H9 (cell line): ENCODE data around the gene NRXN2. TPM values are rescaled to one million over a fixed set of nuclear protein-coding genes. Genes with fewer than 3 reads are reported as not detected.

Experiments
- DNase-seq: peaks from one replicate; pipeline ENCODE4 v3.0.0-alpha.2; 2017
- H2AFZ ChIP-seq: one replicate; pipeline ENCODE4 v1.6.1; 2013; ENCODE audit warnings: mild to moderate bottlenecking, low read length, control low read depth, moderate library complexity
- H2AK5ac ChIP-seq: 2 replicates; pipeline ENCODE4 v1.6.1; 2013; ENCODE audit warnings: low read length, control low read depth, mixed read lengths; ENCODE audit not compliant: insufficient read length
- H2BK120ac ChIP-seq: one replicate; pipeline ENCODE4 v1.6.1; 2013; ENCODE audit warnings: low read depth, mild to moderate bottlenecking, low read length, control low read depth, inconsistent platforms; ENCODE audit not compliant: poor library complexity, severe bottlenecking
- H2BK12ac ChIP-seq: 2 replicates; pipeline ENCODE4 v1.6.1; 2013; ENCODE audit warnings: low read length, control low read depth, mixed read lengths, low read depth; ENCODE audit not compliant: insufficient read length
- H2BK15ac ChIP-seq: 2 replicates; pipeline ENCODE4 v1.6.1; 2013; ENCODE audit warnings: low read depth, low read length, control low read depth
- H2BK20ac ChIP-seq: one replicate; pipeline ENCODE4 v1.6.1; 2013; ENCODE audit warnings: low read depth, mild to moderate bottlenecking, low read length, control low read depth, inconsistent platforms; ENCODE audit not compliant: poor library complexity, severe bottlenecking
- H2BK5ac ChIP-seq: 2 replicates; pipeline ENCODE4 v1.6.1; 2013; ENCODE audit warnings: low read length, control low read depth, mixed read lengths; ENCODE audit not compliant: insufficient read length
- H3K14ac ChIP-seq: 2 replicates; pipeline ENCODE4 v1.6.1; 2013; ENCODE audit warnings: low read length, control low read depth; ENCODE audit not compliant: insufficient read depth
- H3K18ac ChIP-seq: 2 replicates; pipeline ENCODE4 v1.6.1; 2013; ENCODE audit warnings: low read depth, mild to moderate bottlenecking, mixed read lengths, low read length, control low read depth; ENCODE audit not compliant: insufficient read length
- H3K23ac ChIP-seq: 2 replicates; pipeline ENCODE4 v1.6.1; 2013; ENCODE audit warnings: low read length, control low read depth, mixed read lengths, low read depth; ENCODE audit not compliant: insufficient read length
- H3K23me2 ChIP-seq: 2 replicates; pipeline ENCODE4 v1.6.1; 2013; ENCODE audit warnings: low read depth, mild to moderate bottlenecking, mixed read lengths, low read length, control low read depth; ENCODE audit not compliant: insufficient read length, poor library complexity, severe bottlenecking
- H3K27ac ChIP-seq: 2 replicates; pipeline ENCODE4 v1.5.1; 2013; ENCODE audit warnings: low read length, control low read depth, mixed read lengths, low read depth; ENCODE audit not compliant: insufficient read length
- H3K27me3 ChIP-seq: 2 replicates; pipeline ENCODE4 v1.6.1; 2013; ENCODE audit warnings: low read length, control low read depth, inconsistent platforms; ENCODE audit not compliant: insufficient read depth
- H3K4ac ChIP-seq: 2 replicates; pipeline ENCODE4 v1.6.1; 2013; ENCODE audit warnings: low read depth, mild to moderate bottlenecking, control low read depth, inconsistent platforms, low read length, moderate library complexity
- H3K4me1 ChIP-seq: 2 replicates; pipeline ENCODE4 v1.6.1; 2013; ENCODE audit warnings: low read length, control low read depth, inconsistent platforms; ENCODE audit not compliant: insufficient read depth
- H3K4me2 ChIP-seq: 2 replicates; pipeline ENCODE4 v1.6.1; 2013; ENCODE audit warnings: low read length, control low read depth, mixed read lengths; ENCODE audit not compliant: insufficient read length, insufficient read depth
- H3K56ac ChIP-seq: 2 replicates; pipeline ENCODE4 v1.6.1; 2013; ENCODE audit warnings: low read depth, mild to moderate bottlenecking, mixed read lengths, low read length, control low read depth; ENCODE audit not compliant: insufficient read length
- H3K79me1 ChIP-seq: 2 replicates; pipeline ENCODE4 v1.6.1; 2013; ENCODE audit warnings: low read depth, mild to moderate bottlenecking, moderate library complexity, low read length, control low read depth, inconsistent platforms; ENCODE audit not compliant: insufficient read depth, poor library complexity, severe bottlenecking
- H3K79me2 ChIP-seq: 2 replicates; pipeline ENCODE4 v1.6.1; 2013; ENCODE audit warnings: low read length, control low read depth, inconsistent platforms; ENCODE audit not compliant: insufficient read depth
- H3K9ac ChIP-seq: 2 replicates; pipeline ENCODE4 v1.6.1; 2013; ENCODE audit warnings: low read length, control low read depth, mixed read lengths; ENCODE audit not compliant: insufficient read length; ENCODE audit errors: extremely low read depth
- H3K9me3 ChIP-seq: one replicate; pipeline ENCODE4 v1.6.1; 2013; ENCODE audit warnings: low read depth, low read length, inconsistent platforms; ENCODE audit not compliant: control insufficient read depth
- H3T11ph ChIP-seq: one replicate; pipeline ENCODE4 v1.6.1; 2013; ENCODE audit warnings: mild to moderate bottlenecking, low read length, control low read depth, inconsistent platforms
- H4K20me1 ChIP-seq: one replicate; pipeline ENCODE4 v1.6.1; 2013; ENCODE audit not compliant: control insufficient read depth, insufficient read length, insufficient read depth
- H4K5ac ChIP-seq: 2 replicates; pipeline ENCODE4 v1.6.1; 2013; ENCODE audit warnings: low read depth, mild to moderate bottlenecking, mixed read lengths, low read length, control low read depth; ENCODE audit not compliant: insufficient read length
- H4K8ac ChIP-seq: replicated peaks from 2 replicates; pipeline ENCODE4 v1.6.1; 2013; ENCODE audit warnings: low read length, control low read depth, mixed read lengths, low read depth; ENCODE audit not compliant: insufficient read length
- H4K91ac ChIP-seq: 2 replicates; pipeline ENCODE4 v1.6.1; 2013; ENCODE audit warnings: low read depth, mild to moderate bottlenecking, moderate library complexity, mixed read lengths, low read length, control low read depth; ENCODE audit not compliant: insufficient read length
- H3K27ac Mint-ChIP-seq, 3 experiments: 2 replicates in 2 of 3; 3 replicates in 1 of 3; pipeline ENCODE4 v1.8.0; 2020 to 2021; ENCODE audit warnings: mixed read lengths in 3 of 3, mild to moderate bottlenecking in 1 of 3, moderate library complexity in 1 of 3
- H3K27me3 Mint-ChIP-seq: 2 replicates; pipeline ENCODE4 v1.8.0; 2021; ENCODE audit warnings: low read depth, mild to moderate bottlenecking, moderate library complexity, mixed read lengths
- H3K36me3 Mint-ChIP-seq, 3 experiments: 2 replicates in 2 of 3; 3 replicates in 1 of 3; pipeline ENCODE4 v1.8.0; 2020 to 2021; ENCODE audit warnings: low read depth in 3 of 3, mixed read lengths in 3 of 3; ENCODE audit not compliant: insufficient read depth in 1 of 3
- H3K4me1 Mint-ChIP-seq, 2 experiments: 2 replicates each; pipeline ENCODE4 v1.8.0; 2020; ENCODE audit warnings: mixed read lengths in 2 of 2
- H3K4me3 Mint-ChIP-seq, 2 experiments: 2 replicates in 1 of 2; 3 replicates in 1 of 2; pipeline ENCODE4 v1.8.0; 2020 to 2021; ENCODE audit warnings: mild to moderate bottlenecking in 2 of 2, mixed read lengths in 2 of 2, moderate library complexity in 1 of 2
- H3K9me3 Mint-ChIP-seq, 2 experiments: 2 replicates in 1 of 2; 3 replicates in 1 of 2; pipeline ENCODE4 v1.8.0; 2020; ENCODE audit warnings: mild to moderate bottlenecking in 2 of 2, mixed read lengths in 2 of 2, moderate library complexity in 1 of 2
- WGBS: extraction: QIAGEN DNeasy Blood & Tissue Kit; methylation state at CpG from one replicate; pipeline ENCODE4 v1.1.7; 2013; ENCODE audit warnings: missing lambda C conversion rate, low lambda C conversion rate, mixed read lengths; ENCODE audit not compliant: insufficient read length; ENCODE audit errors: extremely low coverage; 5-methylcytosine and 5-hydroxymethylcytosine counted together
- total RNA-seq: library from RNA; stranded (reverse); gene quantifications from 2 replicates; pipeline ENCODE4 v1.2.1, GENCODE V29; 2021
- TF ChIP-seq, protein P1 (sequence below): fragments of 200-600 bp; sonication (generic); conservative IDR thresholded peaks from 3 replicates; pipeline ENCODE4 v1.8.0; 2021; ENCODE audit warnings: antibody characterized with exemption, mild to moderate bottlenecking

Gene NRXN2
- total RNA-seq, 1 experiment from 2014 or later, result 3.9 TPM

DNA sequence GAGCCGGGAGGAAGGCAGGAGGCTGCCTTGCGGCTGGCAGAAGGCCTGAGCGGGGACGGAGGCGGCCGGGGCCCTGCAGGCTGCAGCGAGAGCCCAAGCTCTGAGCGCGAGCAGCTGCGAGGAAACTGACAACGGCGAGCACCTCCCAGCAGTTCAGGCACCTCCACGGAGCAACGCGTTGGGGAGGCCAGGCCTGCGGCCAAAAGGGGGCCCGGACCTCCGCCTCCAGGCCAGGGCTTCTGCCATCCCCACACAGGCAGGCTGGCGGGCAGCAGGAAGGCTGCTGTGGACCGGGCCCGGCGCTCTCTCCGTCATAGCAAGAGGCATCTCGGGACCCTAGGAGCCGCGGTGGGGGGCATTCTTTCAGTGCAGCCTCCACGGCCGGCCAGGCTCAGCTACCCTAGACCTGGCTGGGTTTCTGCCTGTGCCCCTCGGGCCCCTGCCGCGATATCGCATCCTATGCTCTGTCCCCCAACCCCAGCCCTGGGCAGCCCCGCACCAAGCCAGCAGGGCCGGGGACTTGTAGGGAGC is 154.9 kb downstream of the NRXN2 start:
- TF ChIP-seq, protein P1, sequence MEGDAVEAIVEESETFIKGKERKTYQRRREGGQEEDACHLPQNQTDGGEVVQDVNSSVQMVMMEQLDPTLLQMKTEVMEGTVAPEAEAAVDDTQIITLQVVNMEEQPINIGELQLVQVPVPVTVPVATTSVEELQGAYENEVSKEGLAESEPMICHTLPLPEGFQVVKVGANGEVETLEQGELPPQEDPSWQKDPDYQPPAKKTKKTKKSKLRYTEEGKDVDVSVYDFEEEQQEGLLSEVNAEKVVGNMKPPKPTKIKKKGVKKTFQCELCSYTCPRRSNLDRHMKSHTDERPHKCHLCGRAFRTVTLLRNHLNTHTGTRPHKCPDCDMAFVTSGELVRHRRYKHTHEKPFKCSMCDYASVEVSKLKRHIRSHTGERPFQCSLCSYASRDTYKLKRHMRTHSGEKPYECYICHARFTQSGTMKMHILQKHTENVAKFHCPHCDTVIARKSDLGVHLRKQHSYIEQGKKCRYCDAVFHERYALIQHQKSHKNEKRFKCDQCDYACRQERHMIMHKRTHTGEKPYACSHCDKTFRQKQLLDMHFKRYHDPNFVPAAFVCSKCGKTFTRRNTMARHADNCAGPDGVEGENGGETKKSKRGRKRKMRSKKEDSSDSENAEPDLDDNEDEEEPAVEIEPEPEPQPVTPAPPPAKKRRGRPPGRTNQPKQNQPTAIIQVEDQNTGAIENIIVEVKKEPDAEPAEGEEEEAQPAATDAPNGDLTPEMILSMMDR, result no peak
- peak; percentile 51 for DNase-seq
- Histone ChIP-seq H2AK5ac (no peak overlapping the region), H3K18ac (peak overlapping the region; percentile 53), H4K5ac (peak overlapping the region; percentile 13), H2AFZ (no peak overlapping the region), H3K9me3 (no peaks in the 10 kb centered on the region), H3K4me2 (no peak overlapping the region), H3K4ac (no peak overlapping the region), H3K9ac (no peak overlapping the region), H3K23ac (no peak overlapping the region), H3K4me1 (no peaks in the 10 kb centered on the region; the same call in 1 of the 2 replicates), H3K27me3 (no peaks in the 10 kb centered on the region), H2BK12ac (no peak overlapping the region), H2BK15ac (no peak overlapping the region), H4K20me1 (no peaks in the 10 kb centered on the region), H3K14ac (peak overlapping the region; percentile 80), H2BK5ac (no peak overlapping the region), H2BK120ac (no peak overlapping the region), H3T11ph (no peak overlapping the region), H3K23me2 (peaks cover 5% of the 10 kb centered on the region), H3K27ac (no peak overlapping the region), H4K91ac (no peak overlapping the region), H3K79me1 (no peaks in the 10 kb centered on the region), H3K79me2 (no peaks in the 10 kb centered on the region), H2BK20ac (no peak overlapping the region), H4K8ac (no peak overlapping the region), H3K56ac (no peak overlapping the region)
- no peak overlapping the region for H3K4me3 Mint-ChIP-seq
- peaks cover 10% of the 10 kb centered on the region for H3K27me3 Mint-ChIP-seq
- H3K27ac Mint-ChIP-seq, result no peak overlapping the region
- no peaks in the 10 kb centered on the region; a peak in 1 of 7 replicates for H3K36me3 Mint-ChIP-seq
- H3K9me3 Mint-ChIP-seq, result no peaks in the 10 kb centered on the region
- no CpG with 5 or more reads among the region's 34 CpGs for WGBS
- H3K4me1 Mint-ChIP-seq, result peaks cover 30 to 39% of the 10 kb centered on the region in 2 experiments
